Hepatocyte (in vitro differentiated cells): ENCODE data around the gene GPN2. TPM values are rescaled to one million over a fixed set of nuclear protein-coding genes. Genes with fewer than 3 reads are reported as not detected.
A peak's percentile ranks its signal among the peaks of the same experiment; 100 is the strongest.

ENCODE experiments used
- DNase-seq: peaks from one replicate; pipeline ENCODE4 v3.0.0-alpha.2; 2016; ENCODE audit warnings: low spot score
- H2AFZ ChIP-seq: fragments of 200-600 bp; sonication (generic); 2 replicates; pipeline ENCODE4 v1.6.0; 2016; ENCODE audit warnings: antibody characterized with exemption, mild to moderate bottlenecking
- H3K27ac ChIP-seq: fragments of 200-600 bp; sonication (generic); 2 replicates; pipeline ENCODE4 v1.5.1; 2016; ENCODE audit warnings: mild to moderate bottlenecking
- H3K27me3 ChIP-seq: fragments of 200-600 bp; sonication (generic); 2 replicates; pipeline ENCODE4 v1.6.1; 2016
- H3K36me3 ChIP-seq: fragments of 200-600 bp; sonication (generic); replicated peaks from 2 replicates; pipeline ENCODE4 v1.5.1; 2016; ENCODE audit warnings: low read depth; ENCODE audit not compliant: insufficient read depth
- H3K4me1 ChIP-seq: fragments of 200-600 bp; sonication (generic); 2 replicates; pipeline ENCODE4 v1.5.1; 2016; ENCODE audit warnings: mild to moderate bottlenecking, moderate library complexity; ENCODE audit not compliant: insufficient read depth
- H3K4me2 ChIP-seq: fragments of 200-600 bp; sonication (generic); 2 replicates; pipeline ENCODE4 v1.6.0; 2016
- H3K4me3 ChIP-seq: fragments of 200-600 bp; sonication (generic); 2 replicates; pipeline ENCODE4 v1.5.1; 2016; ENCODE audit warnings: mild to moderate bottlenecking
- H3K79me2 ChIP-seq: fragments of 200-600 bp; sonication (generic); 2 replicates; pipeline ENCODE4 v1.6.0; 2017; ENCODE audit warnings: mild to moderate bottlenecking
- H3K9me2 ChIP-seq: fragments of 200-600 bp; sonication (generic); replicated peaks from 2 replicates; pipeline ENCODE4 v1.6.0; 2017; ENCODE audit warnings: mild to moderate bottlenecking; ENCODE audit not compliant: insufficient read depth
- H3K9me3 ChIP-seq: fragments of 200-600 bp; sonication (generic); 2 replicates; pipeline ENCODE4 v1.5.1; 2016; ENCODE audit warnings: low read depth, mild to moderate bottlenecking
- H4K20me1 ChIP-seq: fragments of 200-600 bp; sonication (generic); 2 replicates; pipeline ENCODE4 v1.6.0; 2016; ENCODE audit warnings: mild to moderate bottlenecking; ENCODE audit not compliant: insufficient read depth, poor library complexity, severe bottlenecking
- EZH2 ChIP-seq: fragments of 200-600 bp; sonication (generic); IDR thresholded peaks from 2 replicates; pipeline ENCODE4 v1.6.1; 2016; ENCODE audit warnings: antibody characterized with exemption, mild to moderate bottlenecking, borderline replicate concordance
- EZH2phosphoT487 ChIP-seq: fragments of 200-600 bp; sonication (generic); IDR thresholded peaks from one replicate; pipeline ENCODE4 v1.6.1; 2018; ENCODE audit warnings: antibody characterized with exemption, mild to moderate bottlenecking, low read depth, moderate library complexity; ENCODE audit not compliant: unreplicated experiment, severe bottlenecking
- WGBS: methylation state at CpG from one replicate; pipeline ENCODE4 v1.1.6; 2016; ENCODE audit warnings: low lambda C conversion rate; ENCODE audit errors: missing lambda C conversion rate; 5-methylcytosine and 5-hydroxymethylcytosine counted together
- polyA plus RNA-seq: library from polyadenylated mRNA; unstranded; fragments of >200 nt; fragmentation: Nextera tagmentation; extraction: Ambion mirVana; gene quantifications from 2 replicates; pipeline ENCODE4 v1.2.1, GENCODE V29; 2016
- total RNA-seq: library from RNA; depleted of rRNA; stranded (reverse); fragments of >200 nt; gene quantifications from 2 replicates; pipeline ENCODE4 v1.2.3, GENCODE V29; 2014
- TF ChIP-seq, protein P1 (sequence below): fragments of 200-600 bp; sonication (generic); IDR thresholded peaks from 2 replicates; pipeline ENCODE4 v1.5.1; 2016; ENCODE audit warnings: antibody characterized with exemption, mild to moderate bottlenecking; ENCODE audit not compliant: poor library complexity

Gene GPN2
- total and polyA plus RNA-seq, 2 experiments from 2014 or later = 12.6 to 37.9 TPM

DNA sequence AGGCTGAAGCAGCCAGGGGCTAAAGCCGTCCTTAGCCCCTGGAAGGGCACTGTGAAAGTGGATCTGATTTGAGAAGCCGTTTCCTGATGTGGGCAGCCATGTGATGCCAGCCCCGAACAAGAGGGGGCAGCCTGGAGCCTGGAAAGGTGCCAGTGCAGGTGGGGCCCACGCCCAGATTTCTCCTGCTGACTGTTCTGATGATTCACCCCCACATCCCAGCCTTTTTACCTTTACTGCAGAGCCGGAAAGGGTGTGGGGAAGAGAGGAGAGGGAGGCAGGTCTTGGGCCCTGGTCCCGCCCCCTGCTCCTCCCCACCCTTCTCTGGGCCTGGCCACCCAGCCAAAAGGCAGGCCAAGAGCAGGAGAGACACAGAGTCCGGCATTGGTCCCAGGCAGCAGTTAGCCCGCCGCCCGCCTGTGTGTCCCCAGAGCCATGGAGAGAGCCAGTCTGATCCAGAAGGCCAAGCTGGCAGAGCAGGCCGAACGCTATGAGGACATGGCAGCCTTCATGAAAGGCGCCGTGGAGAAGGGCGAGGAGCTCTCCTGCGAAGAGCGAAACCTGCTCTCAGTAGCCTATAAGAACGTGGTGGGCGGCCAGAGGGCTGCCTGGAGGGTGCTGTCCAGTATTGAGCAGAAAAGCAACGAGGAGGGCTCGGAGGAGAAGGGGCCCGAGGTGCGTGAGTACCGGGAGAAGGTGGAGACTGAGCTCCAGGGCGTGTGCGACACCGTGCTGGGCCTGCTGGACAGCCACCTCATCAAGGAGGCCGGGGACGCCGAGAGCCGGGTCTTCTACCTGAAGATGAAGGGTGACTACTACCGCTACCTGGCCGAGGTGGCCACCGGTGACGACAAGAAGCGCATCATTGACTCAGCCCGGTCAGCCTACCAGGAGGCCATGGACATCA is 27.1 kb downstream of the GPN2 start, which contains the start of gene SFN:
Gene SFN, plus strand, starts transcription at position 369 of the 904 bp plus-strand sequence. Its CDS starts 64 bp downstream, at position 433.
- Histone ChIP-seq H3K9me2 (no peaks in the 10 kb centered on the region), H3K79me2 (no peaks in the 10 kb centered on the region), H3K4me1 (peaks cover 13% of the 10 kb centered on the region), H3K36me3 (no peaks in the 10 kb centered on the region), H3K27ac (peak within 1 kb of the TSS; percentile 84), H3K4me2 (peak within 1 kb of the TSS; percentile 95), H4K20me1 (no peaks in the 10 kb centered on the region), H2AFZ (peak within 1 kb of the TSS; percentile 46), H3K27me3 (no peaks in the 10 kb centered on the region), H3K9me3 (no peaks in the 10 kb centered on the region), H3K4me3 (no peak within 1 kb of the TSS)
- no peak for TF ChIP-seq EZH2phosphoT487
- TF ChIP-seq, protein P1, sequence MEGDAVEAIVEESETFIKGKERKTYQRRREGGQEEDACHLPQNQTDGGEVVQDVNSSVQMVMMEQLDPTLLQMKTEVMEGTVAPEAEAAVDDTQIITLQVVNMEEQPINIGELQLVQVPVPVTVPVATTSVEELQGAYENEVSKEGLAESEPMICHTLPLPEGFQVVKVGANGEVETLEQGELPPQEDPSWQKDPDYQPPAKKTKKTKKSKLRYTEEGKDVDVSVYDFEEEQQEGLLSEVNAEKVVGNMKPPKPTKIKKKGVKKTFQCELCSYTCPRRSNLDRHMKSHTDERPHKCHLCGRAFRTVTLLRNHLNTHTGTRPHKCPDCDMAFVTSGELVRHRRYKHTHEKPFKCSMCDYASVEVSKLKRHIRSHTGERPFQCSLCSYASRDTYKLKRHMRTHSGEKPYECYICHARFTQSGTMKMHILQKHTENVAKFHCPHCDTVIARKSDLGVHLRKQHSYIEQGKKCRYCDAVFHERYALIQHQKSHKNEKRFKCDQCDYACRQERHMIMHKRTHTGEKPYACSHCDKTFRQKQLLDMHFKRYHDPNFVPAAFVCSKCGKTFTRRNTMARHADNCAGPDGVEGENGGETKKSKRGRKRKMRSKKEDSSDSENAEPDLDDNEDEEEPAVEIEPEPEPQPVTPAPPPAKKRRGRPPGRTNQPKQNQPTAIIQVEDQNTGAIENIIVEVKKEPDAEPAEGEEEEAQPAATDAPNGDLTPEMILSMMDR = peak; percentile 34
- 88% methylated on average over 37 of the region's 37 CpGs for WGBS
- peak; percentile 84 for DNase-seq

DNA sequence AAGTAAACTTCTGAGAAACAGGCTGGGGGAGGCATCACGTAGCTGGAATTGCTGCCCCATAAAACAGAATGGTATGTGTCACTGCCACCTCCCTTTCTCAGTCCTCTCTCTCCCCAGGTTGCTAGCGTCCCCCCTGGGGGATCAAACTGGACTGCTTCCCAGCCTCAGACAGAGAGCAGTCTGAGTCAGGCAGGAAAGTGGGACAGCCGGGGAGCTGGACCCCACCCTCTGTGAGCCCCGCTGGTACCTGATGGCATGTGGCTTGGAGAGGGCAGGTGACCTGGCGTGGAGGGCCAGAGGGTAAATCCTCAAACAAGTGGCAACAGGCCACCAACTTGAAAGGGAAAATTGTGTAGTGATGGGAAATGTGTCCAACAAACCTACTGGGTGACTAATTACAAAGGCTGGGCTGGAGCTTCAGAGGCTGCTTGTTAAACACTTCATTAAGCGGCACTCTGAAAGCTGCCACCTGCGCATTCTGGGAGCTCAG is 28.1 kb downstream of the GPN2 start:
- H3K4me1 ChIP-seq = peaks cover 13% of the 10 kb centered on the region
- H3K27ac ChIP-seq = peak overlapping the region; percentile 37
- no peaks in the 10 kb centered on the region for H3K79me2 ChIP-seq
- H2AFZ ChIP-seq = no peak overlapping the region
- TF ChIP-seq EZH2 (no peak), EZH2phosphoT487 (no peak)
- TF ChIP-seq, protein P1 = no peak
- H3K4me3 ChIP-seq = no peak overlapping the region
- 89% methylated on average over 7 of the region's 7 CpGs for WGBS
- no peaks in the 10 kb centered on the region for H4K20me1 ChIP-seq
- no peaks in the 10 kb centered on the region for H3K36me3 ChIP-seq
- no peaks in the 10 kb centered on the region for H3K9me3 ChIP-seq
- no peaks in the 10 kb centered on the region for H3K27me3 ChIP-seq
- no peak overlapping the region for H3K4me2 ChIP-seq
- H3K9me2 ChIP-seq = no peaks in the 10 kb centered on the region
- DNase-seq = no peak

DNA sequence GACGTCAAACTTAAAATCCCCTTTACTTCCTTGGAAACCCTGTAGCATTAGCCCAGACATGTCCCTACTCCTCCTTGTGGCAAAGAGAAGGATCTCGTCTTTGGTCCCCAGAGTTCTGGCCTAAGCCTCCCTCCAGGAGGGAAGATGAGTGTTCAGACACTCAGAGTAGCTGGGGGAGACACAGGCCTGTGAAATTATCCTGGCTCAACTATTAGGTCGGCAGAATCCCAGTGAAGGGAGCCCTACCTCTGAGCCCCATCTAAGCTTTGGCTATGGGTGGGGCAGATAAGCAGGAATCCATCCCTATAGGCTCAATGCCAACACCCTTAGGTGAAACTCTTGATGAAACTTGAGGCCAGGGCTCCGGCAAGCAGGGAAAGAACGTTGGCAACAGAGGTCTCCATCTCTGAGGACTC is 28.8 kb downstream of the GPN2 start:
- H4K20me1 ChIP-seq = no peaks in the 10 kb centered on the region
- no peaks in the 10 kb centered on the region for H3K9me3 ChIP-seq
- no peak for DNase-seq
- H3K4me2 ChIP-seq = no peak overlapping the region
- TF ChIP-seq, protein P1 = no peak
- TF ChIP-seq EZH2phosphoT487 = no peak
- TF ChIP-seq EZH2 = no peak
- WGBS = 76% methylated on average over 5 of the region's 5 CpGs
- H2AFZ ChIP-seq = no peak overlapping the region
- peaks cover 13% of the 10 kb centered on the region for H3K4me1 ChIP-seq
- H3K27me3 ChIP-seq = no peaks in the 10 kb centered on the region
- no peak overlapping the region for H3K4me3 ChIP-seq
- H3K9me2 ChIP-seq = no peaks in the 10 kb centered on the region
- no peak overlapping the region for H3K27ac ChIP-seq
- no peaks in the 10 kb centered on the region for H3K36me3 ChIP-seq
- H3K79me2 ChIP-seq = no peaks in the 10 kb centered on the region
